ENCODE measurements around the gene PLD4. TPM values are rescaled to one million over a fixed set of nuclear protein-coding genes. Genes with fewer than 3 reads are reported as not detected.

The PLD4 gene
- total RNA-seq, 1 experiment from 2014 or later, result 0.07 TPM

GRCh38 chr14:104939666-104940410 lies 15.2 kb downstream of the PLD4 start (continued):
- TF ChIP-seq ARID4B (CRISPR knock-in tag; IDR thresholded peaks at IDR 0.05; ENCODE audit: borderline replicate concordance) (no peak), MAX (CRISPR knock-in tag; IDR thresholded peaks at IDR 0.05) (no peak), NR3C1 (CRISPR knock-in tag; conservative IDR thresholded peaks at IDR 0.05; ENCODE audit: low read depth) (no peak), CREB1 (CRISPR knock-in tag; IDR thresholded peaks at IDR 0.05) (no peak), ATF6 (CRISPR knock-in tag; IDR thresholded peaks at IDR 0.05) (no peak), MXD4 (CRISPR knock-in tag; IDR thresholded peaks at IDR 0.05; ENCODE audit: borderline replicate concordance) (no peak), GABPB1 (CRISPR knock-in tag; IDR thresholded peaks at IDR 0.05) (no peak)

- ATAC-seq (peak; percentile 59; the same call in 1 of the 2 replicates), DNase-seq (ENCODE audit: low spot score) (peak; percentile 9)
- ChIA-PET CTCF (interaction anchor here (0.6 to 2.5 kb wide), 18 partner anchors 8 to 353 kb away, joined by 3 to 24 read pairs (median 4); partner anchors contain the start of gene PLD4), POLR2A (no interaction called here)
- TF ChIP-seq ATF1 (CRISPR knock-in tag; IDR thresholded peaks at IDR 0.05) (no peak), CDX4 (CRISPR knock-in tag; IDR thresholded peaks at IDR 0.05; ENCODE audit: borderline replicate concordance) (no peak), CTCF (IDR thresholded peaks at IDR 0.05) (no peak), JUN (CRISPR knock-in tag; IDR thresholded peaks at IDR 0.05) (no peak), ATF3 (CRISPR knock-in tag; conservative IDR thresholded peaks at IDR 0.05) (no peak), ETV6 (CRISPR knock-in tag; IDR thresholded peaks at IDR 0.05) (no peak), PREB (CRISPR knock-in tag; IDR thresholded peaks at IDR 0.05; ENCODE audit: borderline replicate concordance) (no peak), ZNF671 (CRISPR knock-in tag; IDR thresholded peaks at IDR 0.05) (no peak), NFYB (CRISPR knock-in tag; conservative IDR thresholded peaks at IDR 0.05; ENCODE audit: low read depth) (no peak), FOXK1 (CRISPR knock-in tag; IDR thresholded peaks at IDR 0.05) (no peak), ZNF317 (CRISPR knock-in tag; IDR thresholded peaks at IDR 0.05; ENCODE audit: borderline replicate concordance, low read depth) (no peak), E2F5 (CRISPR knock-in tag; IDR thresholded peaks at IDR 0.05) (no peak), NR1H2 (CRISPR knock-in tag; IDR thresholded peaks at IDR 0.05) (no peak), MLX (CRISPR knock-in tag; IDR thresholded peaks at IDR 0.05) (no peak)
- Mint-ChIP-seq H3K4me3 (no peak overlapping the region), H3K36me3 (no peaks in the 10 kb centered on the region), H3K9me3 (peaks cover 5% of the 10 kb centered on the region; the same call in 1 of the 2 replicates), H3K27ac (no peak overlapping the region; the same call in 1 of the 2 replicates), H3K4me1 (no peaks in the 10 kb centered on the region), H3K27me3 (ENCODE audit: low read depth) (peaks cover 47% of the 10 kb centered on the region)
Measured at GRCh38 chr14:104940526-104941150, 16.0 kb downstream of the PLD4 start.

All from WTC11 (cell line).